Activated CD4-positive, alpha-beta T cell treated with anti-CD3 and anti-CD28 coated beads, Interleukin-2, Interleukin-6, amounts not matched to agents 100 ng/mL and 50 ng/mL, durations not matched to agents 16 hours and 8 hours (primary cell): ENCODE data around the gene SNAP47.
"Not testable (repeated sequence)": the region's sequence is repeated elsewhere in the genome, so short reads cannot be mapped to it uniquely, and the experiment has no call there.

Experiments used
- DNase-seq: peaks from one replicate; pipeline ENCODE4 v3.0.0-alpha.2; 2020

Gene SNAP47, protein sequence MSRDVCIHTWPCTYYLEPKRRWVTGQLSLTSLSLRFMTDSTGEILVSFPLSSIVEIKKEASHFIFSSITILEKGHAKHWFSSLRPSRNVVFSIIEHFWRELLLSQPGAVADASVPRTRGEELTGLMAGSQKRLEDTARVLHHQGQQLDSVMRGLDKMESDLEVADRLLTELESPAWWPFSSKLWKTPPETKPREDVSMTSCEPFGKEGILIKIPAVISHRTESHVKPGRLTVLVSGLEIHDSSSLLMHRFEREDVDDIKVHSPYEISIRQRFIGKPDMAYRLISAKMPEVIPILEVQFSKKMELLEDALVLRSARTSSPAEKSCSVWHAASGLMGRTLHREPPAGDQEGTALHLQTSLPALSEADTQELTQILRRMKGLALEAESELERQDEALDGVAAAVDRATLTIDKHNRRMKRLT

DNA sequence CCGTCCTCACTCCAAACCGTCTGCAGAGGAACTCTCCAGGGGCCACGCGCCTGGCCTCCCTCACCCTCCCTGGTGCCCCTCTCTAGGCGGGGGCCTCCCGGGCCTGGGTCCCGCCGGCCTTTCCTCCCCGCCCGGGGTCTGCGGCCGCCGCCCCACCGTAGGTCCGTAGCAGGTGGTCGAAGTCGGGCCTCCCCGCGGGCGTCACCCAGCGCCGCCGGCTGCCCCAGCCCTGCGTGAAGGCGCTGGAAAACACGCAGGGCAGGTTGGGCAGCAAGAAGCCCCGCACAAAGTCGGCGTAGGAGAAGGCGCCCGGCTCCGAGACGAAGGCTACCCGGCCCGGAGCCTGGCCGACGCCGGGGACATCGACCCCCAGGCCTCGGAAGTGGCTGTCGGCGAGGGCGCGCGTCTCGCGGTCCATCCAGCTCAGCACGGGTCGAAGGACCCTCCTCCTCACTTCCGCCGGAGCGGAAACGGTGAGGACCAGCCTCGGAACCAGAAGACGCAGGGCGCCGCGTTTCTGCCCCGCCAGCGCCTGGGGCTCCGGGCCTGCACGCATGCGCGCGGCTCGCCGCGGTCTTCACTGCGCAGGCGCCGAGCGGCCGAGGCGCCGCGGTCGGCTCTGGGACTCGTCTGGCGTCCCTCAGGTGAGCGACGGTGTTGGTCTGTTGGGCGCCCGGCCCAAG, at the start of gene SNAP47, which contains the start of gene JMJD4:
Gene SNAP47, plus strand, starts transcription at position 580 of the 683 bp plus-strand sequence. CDS start 12,302 bp downstream, outside the sequence.
Gene JMJD4, minus strand, starts transcription at position 447 of the 683 bp plus-strand sequence. Its CDS starts 29 bp downstream, at position 418.
- DNase-seq: peak; percentile 96

DNA sequence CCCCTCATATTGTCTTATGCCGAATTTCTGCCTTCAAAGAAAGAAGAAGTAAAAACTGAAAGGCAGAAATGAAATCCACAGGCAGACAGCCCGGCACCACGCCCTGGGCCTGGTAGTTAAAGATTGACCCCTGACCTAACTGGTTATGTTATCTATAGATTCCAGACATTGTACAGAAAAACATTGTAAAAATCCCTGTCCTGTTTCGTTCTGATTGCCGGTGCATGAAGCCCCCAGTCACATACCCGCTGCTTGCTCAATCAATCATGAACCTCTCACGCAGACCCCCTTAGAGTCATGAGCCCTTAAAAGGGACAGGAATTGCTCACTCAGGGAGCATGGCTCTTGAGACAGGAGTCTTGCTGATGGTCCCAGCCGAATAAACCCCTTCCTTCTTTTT, 49.4 kb upstream of the SNAP47 start:
- no peak for DNase-seq

DNA sequence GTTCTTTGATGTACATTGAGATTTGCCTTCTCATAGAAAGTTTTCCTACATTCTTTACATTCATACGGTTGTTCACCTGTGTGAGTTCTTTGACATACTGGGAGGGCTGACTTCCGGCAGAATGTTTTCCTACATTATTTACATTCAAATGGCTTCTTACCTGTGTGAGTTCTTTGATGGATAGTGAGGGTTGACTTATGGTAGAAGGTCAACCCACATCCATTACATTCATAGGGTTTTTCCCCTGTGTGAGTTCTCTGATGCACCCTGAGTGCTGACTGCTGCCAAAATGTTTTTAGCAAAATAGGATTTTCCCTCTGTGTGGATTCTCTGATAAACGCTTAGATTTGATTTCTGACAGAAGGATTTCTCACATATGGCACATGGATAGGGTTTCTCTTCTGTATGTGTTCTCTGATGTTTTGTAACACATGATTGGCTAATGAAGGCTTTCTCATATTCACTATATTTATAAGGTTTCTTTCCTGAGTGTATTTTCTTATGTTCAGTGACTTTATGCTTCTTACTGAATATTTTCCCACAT, 37.8 kb upstream of the SNAP47 start:
- DNase-seq: no peak

DNA sequence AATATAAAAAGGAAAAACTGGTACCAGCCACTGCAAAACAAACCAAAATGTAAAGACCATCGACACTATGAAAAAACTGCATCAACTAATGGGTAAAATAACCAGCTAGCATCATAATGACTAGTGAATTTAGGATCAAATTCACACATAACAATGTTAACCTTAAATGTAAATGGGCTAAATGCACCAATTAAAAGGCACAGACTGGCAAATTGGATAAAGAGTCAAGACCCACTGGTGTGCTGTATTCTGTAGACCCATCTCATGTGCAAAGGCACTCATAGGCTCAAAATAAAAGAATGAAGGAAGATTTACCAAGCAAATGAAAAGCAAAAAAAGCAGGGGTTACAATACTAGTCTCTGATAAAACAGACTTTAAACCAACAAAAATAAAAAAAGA, 33.6 kb upstream of the SNAP47 start:
- not testable (repeated sequence) for DNase-seq

DNA sequence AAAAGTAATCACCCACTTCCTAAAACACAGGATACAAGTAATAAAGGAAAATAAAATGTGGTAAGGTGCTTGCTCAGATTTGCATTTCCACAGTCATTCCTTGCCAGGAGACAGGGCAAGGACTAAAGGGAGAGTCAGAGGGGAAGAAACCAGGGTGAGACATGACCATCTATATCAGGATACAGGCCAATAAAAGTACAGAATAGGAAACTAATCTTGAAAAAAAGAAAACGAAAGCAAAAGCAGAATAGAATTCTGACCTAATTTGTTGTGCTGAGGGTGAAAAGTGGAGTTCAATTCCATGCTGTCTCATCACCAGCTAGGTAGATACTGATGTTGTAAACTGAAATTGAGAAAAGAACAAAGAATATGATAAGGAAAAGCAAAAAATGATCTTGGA, 27.4 kb upstream of the SNAP47 start:
- DNase-seq: no peak

DNA sequence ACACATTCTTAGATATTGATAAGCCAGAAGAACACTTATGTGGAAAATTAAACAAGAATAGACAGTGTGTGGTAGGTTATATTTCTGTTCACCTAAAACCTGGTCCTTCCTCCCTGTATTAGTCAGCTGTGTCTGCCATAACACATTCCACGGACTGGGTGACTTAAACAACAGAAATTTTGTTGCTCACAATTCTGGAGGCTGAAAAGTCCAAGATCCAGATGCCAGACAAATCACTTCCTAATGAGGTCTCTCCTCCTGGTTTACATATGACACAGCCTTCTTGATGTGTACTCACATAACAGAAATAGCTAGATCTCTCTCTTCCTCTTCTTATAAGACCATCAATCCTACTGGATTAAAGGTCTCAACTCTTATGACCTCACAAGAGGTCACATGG, 25.8 kb upstream of the SNAP47 start:
- no peak for DNase-seq

DNA sequence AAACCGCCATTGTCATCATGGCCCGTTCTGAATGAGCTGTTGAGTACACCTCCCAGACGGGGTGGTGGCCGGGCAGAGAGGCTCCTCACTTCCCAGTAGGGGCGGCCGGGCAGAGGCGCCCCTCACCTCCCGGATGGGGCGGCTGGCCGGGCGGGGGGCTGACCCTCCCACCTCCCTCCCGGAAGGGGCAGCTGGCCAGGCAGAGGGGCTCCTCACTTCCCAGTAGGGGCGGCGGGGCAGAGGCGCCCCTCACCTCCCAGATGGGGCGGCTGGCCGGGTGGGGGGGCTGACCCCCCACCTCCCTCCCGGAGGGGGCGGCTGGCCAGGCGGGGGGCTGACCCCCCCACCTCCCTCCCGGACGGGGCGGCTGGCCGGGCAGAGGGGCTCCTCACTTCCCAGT, 24.8 kb upstream of the SNAP47 start:
- DNase-seq: not testable (repeated sequence)

DNA sequence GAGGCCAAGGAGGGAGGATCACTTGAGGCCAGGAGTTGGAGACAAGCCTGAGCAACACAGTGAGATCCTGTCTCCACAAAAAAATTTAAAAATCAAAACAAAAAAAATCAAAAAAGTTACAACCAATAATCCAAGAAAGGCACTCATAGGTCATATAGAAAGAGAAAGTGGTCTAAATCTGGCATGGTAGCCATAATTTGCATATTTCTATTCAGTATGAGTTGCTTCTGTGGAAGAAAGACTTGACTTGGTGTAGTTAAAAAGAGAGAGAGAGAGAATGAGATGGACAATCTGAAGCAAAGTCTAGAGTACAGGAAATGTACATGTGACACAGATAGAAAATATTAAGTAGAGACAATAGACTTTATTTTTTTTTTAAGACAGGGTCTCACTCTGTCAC, 22.6 kb upstream of the SNAP47 start:
- DNase-seq: no peak

DNA sequence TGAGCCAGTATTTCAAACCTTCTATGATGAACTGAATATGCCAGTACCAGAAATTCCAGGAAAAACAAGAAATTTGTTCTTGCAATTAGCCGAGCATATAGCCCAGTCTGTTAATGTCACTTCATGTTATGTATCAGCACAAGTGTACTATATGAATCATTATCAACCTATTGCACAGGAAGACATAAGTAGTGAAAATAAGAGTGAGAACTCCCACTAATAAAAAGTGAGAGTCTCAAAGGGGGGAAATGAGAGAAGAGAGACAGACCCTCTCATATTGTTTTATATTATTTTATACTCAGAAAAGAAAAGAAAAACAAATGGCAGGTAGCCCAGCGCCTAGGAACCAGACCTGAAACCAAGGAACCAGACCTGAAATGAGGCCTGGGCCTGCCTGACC, 16.3 kb upstream of the SNAP47 start:
- no peak for DNase-seq

DNA sequence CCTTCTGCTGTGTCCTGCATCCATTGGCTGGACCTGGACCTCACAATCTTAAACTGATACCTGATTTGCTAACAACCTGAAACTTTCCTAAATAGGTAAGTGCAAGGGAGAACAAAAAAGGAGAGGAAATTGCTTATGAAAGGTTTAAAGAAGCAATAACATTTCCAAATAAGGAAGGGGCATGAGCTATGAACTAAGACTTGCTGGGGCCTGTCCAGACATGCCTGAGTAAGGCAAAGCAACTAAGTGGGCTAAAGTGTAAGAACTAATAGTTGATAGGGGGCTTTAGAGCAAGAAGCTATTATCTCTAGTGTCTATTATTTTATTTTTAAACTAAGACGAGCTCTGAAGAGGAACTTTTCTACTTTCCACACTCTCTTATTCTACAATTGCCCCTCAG, 11.8 kb upstream of the SNAP47 start:
- no peak for DNase-seq

DNA sequence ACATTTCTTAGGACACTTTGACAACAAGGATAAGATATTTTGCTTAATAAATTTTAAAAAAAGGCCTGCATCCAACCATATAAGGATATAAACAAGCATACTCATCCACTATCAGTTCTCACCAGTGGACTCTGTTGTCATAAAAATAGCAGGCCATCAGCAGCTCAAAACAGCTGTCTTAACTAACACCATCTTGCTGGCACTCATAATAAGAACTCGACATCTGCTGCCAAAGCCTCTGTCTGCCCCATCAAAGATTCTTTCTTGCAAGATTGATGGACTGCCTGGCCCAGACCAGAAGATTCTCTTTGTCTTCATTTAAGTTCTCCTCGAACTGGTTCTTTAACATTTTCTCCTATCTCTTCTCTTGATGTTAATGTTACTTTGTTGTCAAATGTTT, 10.2 kb upstream of the SNAP47 start:
- no peak for DNase-seq

DNA sequence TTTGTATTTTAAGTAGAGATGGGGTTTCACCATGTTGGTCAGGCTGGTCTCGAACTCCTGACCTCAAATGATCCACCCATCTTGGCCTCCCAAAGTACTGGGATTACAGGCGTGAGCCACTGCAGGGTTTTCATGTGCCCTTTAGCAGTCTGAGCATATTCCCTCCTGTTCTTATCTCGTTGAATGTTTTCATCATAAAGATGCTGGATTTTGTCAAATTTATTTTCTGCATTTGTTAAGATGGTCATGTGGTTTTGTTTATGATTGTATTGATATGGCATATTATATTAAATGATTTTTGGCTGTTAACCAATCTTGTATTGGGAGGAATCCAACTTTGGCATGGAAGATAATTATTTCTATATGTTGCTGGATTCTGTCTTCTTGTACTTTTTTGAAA, 8.9 kb upstream of the SNAP47 start:
- DNase-seq: no peak

DNA sequence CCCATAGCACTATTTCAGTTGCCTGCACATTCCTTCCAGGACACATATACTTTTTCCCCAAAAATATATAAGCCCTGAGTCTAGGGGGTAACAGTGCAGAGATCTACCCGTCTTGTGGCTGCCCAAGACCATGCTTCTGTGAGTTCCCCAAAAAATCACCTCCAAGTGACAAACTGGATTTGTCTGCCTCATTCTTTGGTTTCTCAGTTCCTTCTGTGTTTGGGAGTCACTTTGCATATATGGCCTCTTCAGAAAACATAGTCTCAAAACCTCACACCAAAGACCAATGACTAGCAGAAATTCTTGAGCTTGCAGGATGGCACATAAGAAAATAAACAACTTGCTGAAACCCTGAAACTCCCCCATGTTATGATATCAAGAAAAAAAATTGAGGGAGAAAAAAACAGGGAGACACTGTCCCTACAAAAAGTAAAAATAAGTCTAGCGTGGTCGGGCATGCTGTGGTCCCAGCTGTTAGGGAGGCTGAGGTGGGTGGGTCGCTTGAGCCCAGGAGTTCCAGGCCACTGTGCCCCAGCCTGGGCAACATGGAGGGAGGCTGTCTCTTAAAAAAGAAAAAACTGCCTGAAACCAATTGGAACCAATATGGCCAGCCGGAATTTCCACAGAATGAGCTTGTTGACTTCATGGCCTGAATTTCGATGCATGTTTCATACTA, 8.2 kb upstream of the SNAP47 start:
- DNase-seq: no peak

DNA sequence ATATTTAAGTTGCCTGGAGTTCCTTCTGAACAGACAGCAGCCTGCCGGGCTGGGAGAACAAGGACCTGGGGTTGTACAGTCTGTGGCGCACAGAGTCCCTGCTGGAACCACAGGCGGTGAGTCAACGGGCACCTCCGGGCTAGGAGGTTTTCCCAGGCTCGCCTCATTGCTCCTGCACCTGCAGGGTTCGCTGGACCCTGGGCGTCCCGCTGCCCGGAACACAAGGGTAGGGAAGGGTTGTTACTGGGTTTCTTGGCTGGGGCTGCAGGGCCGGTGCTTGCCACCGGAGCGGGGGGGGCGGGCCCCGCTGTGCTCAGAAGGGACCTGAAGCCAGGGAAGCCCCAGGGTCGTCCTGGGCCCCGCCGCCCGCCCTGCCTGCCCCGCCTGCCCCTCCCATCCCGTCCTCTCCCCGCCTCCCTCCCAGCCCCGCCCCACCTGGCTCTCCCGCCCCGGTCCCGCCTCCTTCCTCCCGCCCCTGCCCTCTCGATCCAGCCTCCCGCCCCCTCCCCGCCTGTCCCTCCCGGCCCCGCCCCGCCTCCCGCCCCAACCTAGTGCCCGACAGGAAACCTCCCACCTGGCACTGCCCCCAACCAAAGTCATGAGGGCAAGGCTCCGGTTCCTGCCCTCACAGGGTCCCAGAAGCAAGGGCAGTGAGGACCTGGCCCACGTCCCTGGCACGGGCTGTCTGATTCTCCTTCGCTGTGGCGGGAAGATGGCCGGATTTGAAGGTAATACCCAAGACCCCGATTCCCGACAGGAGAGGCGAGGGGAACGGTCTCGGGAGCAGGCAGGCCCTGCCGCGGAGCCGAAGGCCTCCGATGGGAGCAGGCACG, 7.0 kb upstream of the SNAP47 start:
- peak; percentile 72 for DNase-seq

DNA sequence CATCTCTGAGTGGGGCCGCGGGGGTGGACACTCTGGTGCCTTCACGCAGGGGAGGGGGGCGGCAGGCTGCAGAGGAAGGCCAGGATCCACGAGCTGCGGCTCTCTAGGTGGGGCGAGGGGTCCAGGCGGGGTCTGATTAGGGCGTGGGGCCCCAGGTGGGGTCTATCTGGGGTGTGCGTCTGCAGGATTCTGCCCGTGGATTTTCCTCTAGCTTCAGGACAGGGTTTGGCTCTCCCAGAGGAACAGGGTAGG, 6.4 kb upstream of the SNAP47 start:
- DNase-seq: no peak

DNA sequence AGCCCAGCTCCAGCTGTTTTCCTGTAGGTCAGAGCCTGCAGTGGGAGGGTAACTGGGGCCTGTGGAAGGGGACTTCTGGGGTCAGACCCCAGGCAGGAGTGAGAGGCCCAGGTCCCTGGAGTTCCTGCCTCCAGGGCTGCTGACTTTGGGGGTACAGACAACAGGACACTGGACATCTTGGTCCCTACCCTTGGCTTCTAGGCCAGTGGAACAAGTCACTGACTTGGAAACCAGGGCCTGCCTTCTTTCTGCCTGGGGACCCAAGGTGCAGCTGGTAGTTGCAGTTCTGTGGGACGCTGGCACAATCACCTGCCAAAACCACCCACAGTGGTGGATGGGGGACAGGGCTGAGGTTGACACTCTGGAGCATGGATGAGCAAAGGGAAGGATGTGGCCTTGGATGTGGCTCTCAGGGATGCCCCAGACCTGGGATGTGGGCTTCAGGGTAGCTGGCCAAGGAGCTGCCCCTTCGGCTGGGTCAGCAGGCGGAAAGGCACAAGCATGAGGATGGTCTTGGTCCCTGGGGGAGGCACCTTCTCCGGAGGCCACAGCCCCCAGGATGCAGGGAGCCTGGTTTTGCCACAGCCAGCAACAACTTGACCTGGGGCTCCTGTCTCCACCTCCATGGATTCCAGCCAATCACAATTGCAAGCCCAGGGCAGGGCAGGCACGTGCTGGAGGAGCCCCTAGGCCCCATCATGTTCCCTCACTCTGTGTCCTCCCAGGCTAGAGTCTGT, 5.9 kb upstream of the SNAP47 start:
- DNase-seq: no peak

DNA sequence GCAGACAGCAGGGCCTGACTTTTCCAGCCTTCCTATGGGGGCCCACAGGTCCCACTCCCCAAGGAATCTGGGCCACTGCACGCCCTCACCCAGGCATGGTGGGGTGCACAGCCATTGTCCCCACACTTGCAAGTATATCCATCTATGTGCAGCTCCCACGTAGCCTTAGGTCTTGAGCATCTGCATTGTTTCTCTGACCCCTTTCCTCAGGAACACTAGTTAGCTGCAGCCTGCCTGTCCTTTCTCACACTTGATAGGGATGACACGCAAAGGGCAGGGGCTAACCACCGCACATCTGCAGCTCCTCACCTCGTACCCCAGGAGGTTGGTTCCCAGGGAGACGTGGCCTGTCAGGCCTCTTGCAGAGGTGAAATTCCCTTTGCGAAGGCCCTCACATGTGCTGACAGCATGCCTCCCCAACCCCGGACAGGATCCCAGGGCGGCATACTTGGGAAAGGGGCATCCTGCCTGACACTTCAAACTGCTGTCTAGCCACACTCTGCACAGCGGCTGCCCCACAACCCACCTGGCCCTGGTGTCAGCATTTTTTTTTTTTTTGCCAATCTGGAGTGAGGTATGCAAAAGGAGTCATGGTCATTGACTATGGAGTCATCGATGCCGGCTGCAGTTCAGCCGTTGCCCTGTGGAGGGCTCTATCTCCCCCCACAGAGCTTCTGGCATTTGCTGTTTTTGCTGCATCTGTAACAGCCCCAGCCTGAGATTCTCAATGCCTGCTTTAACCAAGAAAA, 5.2 kb upstream of the SNAP47 start:
- peak; percentile 61 for DNase-seq

DNA sequence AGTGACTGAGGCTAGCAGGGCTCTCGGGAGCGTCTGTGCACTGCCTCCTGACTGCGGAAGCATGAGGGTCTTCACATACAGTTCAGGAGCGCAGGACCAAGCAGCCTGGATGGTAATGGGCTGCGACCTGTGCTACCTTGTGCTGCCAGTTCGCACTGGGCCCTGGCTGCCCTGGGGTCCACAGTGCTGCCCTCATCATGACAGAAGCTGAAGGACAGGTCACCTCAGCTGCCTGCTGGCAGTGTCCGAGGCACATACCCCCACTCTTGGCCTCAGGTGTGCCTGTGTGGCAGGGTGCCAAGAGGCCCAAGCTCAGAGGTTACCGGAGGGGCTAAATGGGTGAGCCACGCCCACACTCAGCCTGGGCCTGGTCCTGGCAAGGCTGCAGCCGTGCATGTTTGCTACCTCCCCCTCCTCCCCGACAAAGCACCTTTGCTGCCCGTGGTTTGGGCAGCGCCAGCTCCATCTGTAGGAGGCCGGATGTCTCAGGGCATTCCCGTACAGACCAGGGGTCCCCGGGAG, 4.5 kb upstream of the SNAP47 start:
- no peak for DNase-seq

DNA sequence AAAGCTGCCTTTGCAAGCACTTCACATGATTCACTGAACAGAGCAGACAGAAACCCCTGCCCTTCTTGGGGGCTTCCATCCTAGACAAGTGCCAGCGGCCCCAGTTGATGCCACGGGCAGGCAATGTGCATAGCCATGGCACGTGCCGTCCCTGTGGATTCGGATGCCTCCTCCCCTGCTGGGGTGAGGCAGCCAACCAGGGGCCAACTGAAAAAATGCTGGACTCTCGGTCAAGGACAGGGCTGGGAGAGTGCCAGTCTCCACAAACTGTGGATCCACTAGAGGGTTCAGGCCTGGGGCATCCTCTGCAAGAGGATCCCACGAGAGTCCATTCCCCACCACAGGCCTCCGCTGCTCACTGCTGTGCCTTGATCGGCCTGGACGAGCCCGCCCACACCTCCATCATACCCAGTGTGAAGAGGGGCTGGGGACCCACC, 4.0 kb upstream of the SNAP47 start:
- DNase-seq: no peak

DNA sequence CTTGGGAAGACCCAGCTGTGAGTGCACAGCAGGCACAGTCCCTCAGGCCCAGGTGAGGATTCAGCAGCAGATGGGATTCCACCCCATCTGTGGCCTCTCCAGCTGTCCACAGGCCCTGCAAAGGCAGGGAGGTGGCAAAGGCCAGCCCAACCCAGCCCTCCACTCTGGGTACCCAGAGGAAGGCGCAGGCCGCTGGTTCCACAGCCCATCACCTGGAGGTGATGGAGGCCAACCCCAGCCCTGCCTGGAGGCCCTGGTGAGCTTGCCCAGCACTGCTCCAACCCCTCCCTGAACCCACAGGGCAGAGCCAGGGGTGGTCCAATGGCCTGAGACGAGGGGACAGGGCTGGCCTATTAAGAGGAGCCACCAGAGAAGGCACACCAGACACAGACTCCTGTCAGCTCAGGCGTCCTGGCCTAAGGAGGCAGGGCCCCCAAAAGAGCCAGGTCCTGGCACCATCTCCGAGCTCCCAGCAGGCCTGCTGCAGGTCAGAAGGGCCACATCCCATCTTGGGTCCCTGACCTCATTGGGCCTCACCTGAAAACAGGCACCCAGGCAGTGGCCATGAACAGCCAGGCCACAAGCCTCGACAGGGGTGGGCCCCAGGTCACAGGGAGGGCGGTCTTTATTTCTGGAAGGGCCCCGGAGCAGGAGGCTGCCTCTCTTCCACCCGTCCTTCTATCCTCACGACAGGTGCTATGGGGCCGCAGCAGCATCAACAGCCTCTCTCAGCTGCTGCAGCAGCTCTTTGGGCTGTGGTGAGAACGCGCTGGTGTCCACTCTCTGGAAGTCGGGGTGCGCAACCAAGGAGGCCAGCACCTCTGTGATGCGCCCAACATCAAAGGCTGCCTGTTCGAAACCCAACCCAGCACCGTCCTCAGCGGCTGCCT, 3.3 kb upstream of the SNAP47 start:
- DNase-seq: no peak
